GM19193 (cell line): ENCODE results near the gene DNAJB6.

Source experiments
- POLR2A ChIP-seq: IDR thresholded peaks from 4 replicates; pipeline ENCODE4 v1.6.1; 2011; ENCODE audit not compliant: insufficient read depth, insufficient read length; ENCODE audit errors: extremely low read depth

The DNAJB6 gene

DNA sequence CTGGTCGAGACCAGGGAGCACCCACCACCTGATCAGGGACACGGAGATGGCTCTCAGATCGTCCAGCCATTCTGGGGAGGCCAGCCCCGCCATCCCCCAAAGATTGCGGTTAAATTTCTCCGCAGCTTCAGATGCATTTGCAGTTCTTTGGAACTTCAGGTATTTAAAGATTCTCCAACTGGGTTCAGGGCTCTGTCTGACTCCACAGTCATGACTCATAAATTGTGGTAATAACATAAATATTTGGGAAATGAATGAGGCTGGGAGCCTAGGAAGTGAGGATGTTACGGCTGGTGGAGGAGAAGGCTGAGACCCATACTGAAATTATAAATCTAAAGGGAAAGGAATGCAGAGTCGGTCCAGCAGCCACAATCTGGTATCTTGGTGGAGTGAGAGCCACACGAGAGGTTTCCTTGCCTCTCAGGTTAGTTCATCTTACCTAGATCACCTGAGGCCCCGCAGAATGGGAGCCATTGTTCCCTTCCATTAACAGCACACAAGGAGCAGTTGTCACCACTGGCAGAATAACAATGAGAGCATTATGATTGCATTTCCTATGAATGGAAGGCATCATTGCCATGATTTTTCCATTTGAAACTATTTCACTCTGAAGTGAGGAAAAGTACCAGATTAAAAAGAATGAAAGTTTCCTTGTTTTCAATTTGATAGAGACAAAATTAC, 26.7 kb upstream of the DNAJB6 start:
- TF ChIP-seq POLR2A = no peak

DNA sequence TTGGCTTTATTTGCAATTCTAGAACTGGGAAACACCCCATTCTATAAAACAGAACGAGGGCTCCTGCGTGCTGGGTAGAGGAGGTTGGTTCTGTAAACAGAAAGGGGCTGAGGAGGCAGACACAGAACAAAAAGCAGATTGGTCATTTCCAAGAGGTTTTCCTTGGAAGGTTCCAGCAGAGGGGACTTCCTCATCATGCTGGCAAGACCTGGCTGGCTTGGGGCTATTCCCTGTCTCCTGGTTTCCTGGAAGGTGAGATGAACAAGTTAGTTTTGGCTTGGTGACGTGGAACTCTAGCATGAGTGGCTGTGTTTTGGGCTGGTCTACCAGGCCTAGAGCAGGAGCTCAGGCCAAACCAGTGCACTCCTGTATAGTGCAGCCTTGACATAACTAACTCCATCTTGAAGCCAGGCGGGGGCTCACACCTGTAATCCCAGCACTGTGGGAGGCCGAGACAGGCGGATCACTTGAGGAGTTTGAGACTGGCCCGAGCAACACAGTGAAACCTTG, 26.1 kb upstream of the DNAJB6 start:
- TF ChIP-seq POLR2A = no peak

- TF ChIP-seq POLR2A = no peak
These were observed 23.9 kb upstream of the DNAJB6 start for GRCh38 chr7:157312941-157313340.

- no peak for TF ChIP-seq POLR2A
These were observed 23.2 kb upstream of the DNAJB6 start for GRCh38 chr7:157313645-157314044.

DNA sequence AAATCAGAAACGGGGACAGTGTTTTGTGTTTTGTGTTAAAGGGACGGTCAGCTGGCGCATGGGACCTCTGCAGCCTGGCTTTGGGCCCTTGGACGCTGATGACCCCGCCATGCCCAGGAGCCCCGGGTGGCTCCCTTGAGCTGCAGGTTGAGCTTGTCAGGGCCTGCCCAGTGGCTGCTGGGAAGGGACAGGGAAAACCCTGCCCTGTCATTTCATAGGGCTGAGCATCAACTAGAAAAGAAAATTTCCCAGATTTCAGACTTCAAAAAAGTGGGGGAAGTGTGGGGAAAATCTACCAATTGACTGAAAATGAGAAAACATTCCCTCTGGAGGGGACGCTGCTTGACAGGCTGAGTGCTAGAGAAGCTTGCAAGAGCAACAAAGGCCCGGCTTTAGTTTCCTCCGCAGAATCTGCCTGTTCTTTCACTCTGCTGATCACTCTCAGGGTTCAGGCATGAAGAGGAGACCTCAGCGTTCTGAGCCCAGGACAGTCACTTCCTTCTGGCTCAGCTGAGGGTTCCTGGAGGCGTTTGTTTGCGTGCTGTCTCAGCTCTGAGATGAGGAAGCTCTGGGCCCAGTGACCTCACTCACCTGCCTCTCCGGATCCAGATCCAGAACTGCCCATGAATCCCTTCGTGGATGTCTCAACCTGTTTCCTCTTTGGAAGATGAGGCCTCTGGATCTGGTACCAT, 18.6 kb upstream of the DNAJB6 start:
- no peak for TF ChIP-seq POLR2A

- no peak for TF ChIP-seq POLR2A
These were observed 16.2 kb upstream of the DNAJB6 start for GRCh38 chr7:157320608-157320980.

GRCh38 chr7:157323401-157323800, 13.4 kb upstream of the DNAJB6 start:
- no peak for TF ChIP-seq POLR2A

DNA sequence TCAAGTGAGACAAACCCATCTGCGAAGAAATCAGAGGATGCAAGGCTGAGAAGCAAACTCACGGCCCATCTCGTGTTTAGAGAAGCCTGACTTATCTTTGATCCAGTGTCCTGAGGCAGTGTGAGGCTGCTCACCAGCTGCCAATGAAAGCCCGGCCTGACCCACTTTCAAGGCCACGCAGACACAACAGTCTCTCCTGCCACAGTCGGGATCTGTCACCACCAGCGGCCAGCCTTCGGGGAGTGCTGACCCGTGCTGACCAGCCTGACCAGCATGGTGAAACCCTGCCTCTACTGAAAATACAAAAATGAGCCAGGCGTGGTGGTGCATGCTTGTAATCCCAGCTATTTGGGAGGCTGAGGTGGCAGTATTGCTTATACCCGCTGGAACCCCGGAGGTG, 7.4 kb upstream of the DNAJB6 start:
- TF ChIP-seq POLR2A = no peak

DNA sequence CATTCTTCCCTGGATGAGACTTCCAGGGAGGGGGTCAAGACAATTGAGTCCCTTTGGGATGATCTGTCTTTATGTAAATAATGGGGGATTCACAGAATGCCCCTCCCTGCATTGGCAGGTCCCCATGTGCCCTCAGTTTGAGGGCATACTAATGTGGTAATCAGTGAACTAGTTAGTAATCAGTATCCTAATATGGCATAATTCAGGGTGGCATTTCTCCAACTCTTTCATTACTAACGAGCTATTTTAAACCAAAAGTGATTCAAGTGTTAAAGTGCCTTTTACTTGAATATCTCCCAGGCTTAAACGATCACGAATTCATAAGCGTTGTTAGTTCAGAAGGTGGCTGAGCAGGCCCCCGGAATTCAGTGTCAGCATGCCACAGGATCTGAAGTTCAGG, 1.6 kb upstream of the DNAJB6 start:
- TF ChIP-seq POLR2A = no peak

GRCh38 chr7:157335991-157336382, 817 bp upstream of the DNAJB6 start:
- no peak for TF ChIP-seq POLR2A

GRCh38 chr7:157337316-157338149, 729 bp downstream of the DNAJB6 start:
- TF ChIP-seq POLR2A = no peak

- no peak for TF ChIP-seq POLR2A
These were observed 3.2 kb downstream of the DNAJB6 start for GRCh38 chr7:157339777-157340677.

GRCh38 chr7:157347217-157347904, 10.6 kb downstream of the DNAJB6 start:
- TF ChIP-seq POLR2A = no peak

DNA sequence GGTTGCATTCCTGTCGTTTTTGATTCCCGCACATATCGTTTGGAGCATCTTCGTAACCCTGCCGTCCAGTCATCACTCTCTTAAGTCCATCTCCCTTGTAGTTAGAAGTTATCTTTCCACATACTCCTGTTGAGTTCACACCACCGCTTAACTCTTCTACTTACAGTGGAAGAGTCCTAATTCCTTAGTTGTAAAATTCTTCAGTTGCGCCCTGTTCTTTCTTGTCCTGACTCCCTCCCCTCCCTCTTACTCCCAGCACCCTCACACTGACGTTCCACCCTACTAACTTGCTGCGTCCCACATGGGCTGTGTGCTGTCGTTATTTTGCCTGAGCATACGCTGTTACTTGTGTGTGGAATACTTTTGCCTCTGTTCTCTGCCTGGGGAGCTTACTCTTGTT, 11.7 kb downstream of the DNAJB6 start:
- TF ChIP-seq POLR2A = no peak
